Activated T-cell treated with anti-CD3 and anti-CD28 coated beads for 1 hour (primary cell): ENCODE measurements around the gene ATP2B3.

Source experiments
- DNase-seq: peaks from one replicate; pipeline ENCODE4 v3.0.0-alpha.2; 2020; ENCODE audit warnings: low read depth

ATP2B3 gene

GRCh38 chrX:153488231-153488914 is 29.1 kb upstream of the ATP2B3 start:
- no peak for DNase-seq

- no peak for DNase-seq
These were observed 27.1 kb upstream of the ATP2B3 start for GRCh38 chrX:153490217-153490930.

GRCh38 chrX:153491351-153491914 is 26.0 kb upstream of the ATP2B3 start:
- DNase-seq: no peak

- DNase-seq: no peak
These were observed 25.5 kb upstream of the ATP2B3 start for GRCh38 chrX:153491918-153492317.

- DNase-seq: no peak
These were observed 24.9 kb upstream of the ATP2B3 start for GRCh38 chrX:153492543-153492942.

GRCh38 chrX:153493085-153493484 is 24.4 kb upstream of the ATP2B3 start:
- DNase-seq: no peak

- DNase-seq: no peak
These were observed 23.4 kb upstream of the ATP2B3 start for GRCh38 chrX:153494061-153494460.

GRCh38 chrX:153494541-153495361 is 22.7 kb upstream of the ATP2B3 start, which contains the start of gene BGN:
Gene BGN (plus strand): TSS chrX:153494980. CDS start chrX:153504632, 9,652 bp downstream.
- DNase-seq: no peak

- no peak for DNase-seq
These were observed 22.1 kb upstream of the ATP2B3 start for GRCh38 chrX:153495362-153495751.

- no peak for DNase-seq
These were observed 21.4 kb upstream of the ATP2B3 start for GRCh38 chrX:153495903-153496589.

- no peak for DNase-seq
These were observed 20.9 kb upstream of the ATP2B3 start for GRCh38 chrX:153496590-153496959.

- no peak for DNase-seq
These were observed 19.0 kb upstream of the ATP2B3 start for GRCh38 chrX:153498453-153498852.

- no peak for DNase-seq
These were observed 18.1 kb upstream of the ATP2B3 start for GRCh38 chrX:153499341-153499740.

GRCh38 chrX:153499876-153500275 is 17.6 kb upstream of the ATP2B3 start:
- no peak for DNase-seq

GRCh38 chrX:153500676-153501280 is 16.7 kb upstream of the ATP2B3 start:
- no peak for DNase-seq

GRCh38 chrX:153501530-153501929 is 15.9 kb upstream of the ATP2B3 start:
- DNase-seq: no peak

GRCh38 chrX:153502131-153502530 is 15.3 kb upstream of the ATP2B3 start:
- no peak for DNase-seq

GRCh38 chrX:153502796-153503195 is 14.6 kb upstream of the ATP2B3 start:
- no peak for DNase-seq

- DNase-seq: no peak
These were observed 12.9 kb upstream of the ATP2B3 start for GRCh38 chrX:153504445-153505016.

GRCh38 chrX:153505361-153505760 is 12.1 kb upstream of the ATP2B3 start:
- DNase-seq: no peak
